GM18498 (cell line): Measurements from ENCODE around the gene MGMT.

Source experiments
- ATAC-seq: cut with Tn5 transposase; IDR thresholded peaks from one replicate; pipeline ENCODE4 v1.9.1; 2021; ENCODE audit warnings: mild to moderate bottlenecking, moderate library complexity; ENCODE audit not compliant: unreplicated experiment

MGMT gene

DNA sequence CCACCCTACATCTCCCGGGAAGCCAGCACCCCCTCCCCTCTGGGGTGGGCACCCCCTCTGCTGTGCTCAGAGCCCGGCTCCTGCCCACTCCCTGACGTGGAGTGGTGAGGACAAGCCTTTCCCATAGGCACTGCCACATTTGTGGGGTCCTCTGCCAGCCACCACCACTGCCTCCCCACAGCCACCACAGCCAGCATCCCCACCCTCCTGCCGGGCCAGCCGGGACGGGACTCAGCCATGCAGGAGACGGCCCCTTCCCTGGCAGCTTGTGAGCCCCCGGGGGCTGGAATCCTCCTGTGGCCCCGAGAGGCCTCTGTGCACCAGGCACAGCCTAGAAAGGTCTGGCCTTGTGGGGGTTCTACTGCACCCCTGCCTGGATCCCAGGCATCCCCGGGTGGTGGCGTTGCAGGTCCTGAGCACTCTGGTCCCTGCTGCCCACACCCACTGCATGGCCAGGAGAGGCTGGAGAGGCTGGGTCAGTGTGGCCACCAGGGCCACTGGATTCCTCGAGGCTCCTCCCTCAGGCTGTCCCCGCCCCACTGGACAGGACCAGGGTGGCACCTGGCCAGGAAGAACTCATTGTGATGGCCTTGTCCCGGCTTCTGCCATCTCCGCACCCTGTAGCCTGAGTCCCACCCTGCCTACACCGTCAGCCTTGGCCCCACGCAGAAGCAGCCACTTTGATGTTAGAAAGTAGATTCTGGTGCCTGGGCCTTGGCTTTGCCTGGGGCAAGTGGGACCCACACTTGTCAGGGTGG, 349.0 kb downstream of the MGMT start:
- ATAC-seq: no peak

DNA sequence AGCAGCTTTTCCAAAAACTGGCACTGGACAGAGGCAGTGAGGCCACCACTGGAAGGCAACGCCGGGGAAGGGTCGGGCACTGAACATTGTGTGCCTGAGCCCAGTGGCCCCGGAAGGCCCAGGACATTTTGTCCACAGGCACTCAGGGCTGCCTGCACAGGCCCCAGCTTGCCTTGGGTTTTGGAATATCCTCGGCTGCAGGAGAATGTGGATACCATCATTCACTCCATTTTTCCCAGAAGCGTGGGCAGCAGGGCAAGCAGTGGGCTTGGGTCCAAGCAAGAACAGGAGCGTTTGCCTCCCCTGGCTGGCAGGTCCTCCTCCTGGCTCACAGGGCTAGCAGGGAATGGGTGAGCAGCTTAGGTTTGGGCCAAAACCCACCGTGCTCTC, 349.6 kb downstream of the MGMT start:
- ATAC-seq: no peak
